Right lobe of liver (tissue), 6 donors: ENCODE data around the gene TMTC1. TPM values are rescaled to one million over a fixed set of nuclear protein-coding genes. Genes with fewer than 3 reads are reported as not detected.

Source experiments
- ATAC-seq, 4 donors: fragments of 200-7000 bp; cut with Tn5 transposase; one replicate each; pipeline ENCODE4 v1.9.1; 2020; ENCODE audit warnings: mild to moderate bottlenecking in 4 of 4, moderate library complexity in 4 of 4
- DNase-seq, 3 donors: peaks; one replicate each; pipeline ENCODE4 v3.0.0-alpha.2; 2020
- H3K27ac ChIP-seq, 3 donors: fragments of 200-600 bp; one replicate each; pipeline ENCODE4 v1.8.0; 2022
- H3K27me3 ChIP-seq, 2 donors: fragments of 200-600 bp; one replicate each; pipeline ENCODE4 v1.8.0; 2022
- H3K36me3 ChIP-seq, 4 donors: fragments of 200-600 bp; sonication (generic) in 1 of 4; one replicate each; pipeline versions ENCODE4 v1.5.1 to v1.8.0; 2017 to 2022; ENCODE audit warnings: control low read depth in 1 of 4
- H3K4me1 ChIP-seq, 4 donors: fragments of 200-600 bp; sonication (generic) in 1 of 4; one replicate each; pipeline versions ENCODE4 v1.5.1 to v1.8.0; 2017 to 2022; ENCODE audit warnings: control low read depth in 1 of 4
- H3K4me3 ChIP-seq, 3 donors: fragments of 200-600 bp; one replicate each; pipeline ENCODE4 v1.8.0; 2022
- H3K9me3 ChIP-seq, 4 donors: fragments of 200-600 bp; sonication (generic) in 1 of 4; one replicate each; pipeline versions ENCODE4 v1.5.1 to v1.8.0; 2017 to 2022; ENCODE audit warnings: control low read depth in 1 of 4
- CTCF ChIP-seq, 4 donors: fragments of 200-600 bp in 3 of 4; fragments of 450-650 bp in 1 of 4; IDR thresholded peaks; one replicate each; pipeline versions ENCODE4 v1.5.1 to v1.8.0; 2016 to 2022; ENCODE audit warnings: antibody characterized with exemption in 4 of 4, mild to moderate bottlenecking in 2 of 4
- POLR2A ChIP-seq: fragments of 450-650 bp; IDR thresholded peaks from one replicate; pipeline ENCODE4 v1.6.1; 2017; ENCODE audit warnings: antibody characterized with exemption, mild to moderate bottlenecking
- WGBS: methylation state at CpG from one replicate; pipeline ENCODE4 v1.1.6; 2018; ENCODE audit warnings: low coverage, low lambda C conversion rate; ENCODE audit not compliant: insufficient coverage; ENCODE audit errors: missing lambda C conversion rate; 5-methylcytosine and 5-hydroxymethylcytosine counted together
- intact Hi-C, 2 donors: fragments of 100-400 bp; cut with DNase I; formaldehyde crosslinking; loops; one replicate each; pipeline versions ENCODE4 v1.11.2 to v1.14.1; 2022
- total RNA-seq, 6 experiments: library from RNA; depleted of rRNA in 2 of 6; stranded (reverse); fragments of >200 nt in 2 of 6; fragmentation: NEBNext Ultra II Directional in 3 of 6; extraction: Animal tissue kit (Norgen Biotek cat#: 25700) in 3 of 6; gene quantifications; one replicate each; pipeline versions ENCODE4 v1.1.0 to v1.2.4, GENCODE V29; 2016 to 2023
- donor health status: DM: no; HTN: yes; CAD: no.
- donor health status: DM: no; HTN: no; CAD: no.
- donor health status: DM: no; HTN: no; CAD: no.
- donor health status: DM: no; HTN: yes; CAD: no.
- donor health status: DM: no; HTN: yes; CAD: no.

The TMTC1 gene
- total RNA-seq, 6 experiments from 2014 or later = 3.0 to 4.2 (median 3.5) TPM

- no peak for ATAC-seq
- H3K36me3 ChIP-seq = no peaks in the 10 kb centered on the region
- H3K4me1 ChIP-seq = no peaks in the 10 kb centered on the region
- TF ChIP-seq CTCF (IDR thresholded peaks at IDR 0.05) = no peak
- TF ChIP-seq POLR2A = no peak
- H3K9me3 ChIP-seq = no peaks in the 10 kb centered on the region
- no peak overlapping the region for H3K27ac ChIP-seq
- WGBS = 79% methylated on average over 5 of the region's 5 CpGs
- no peak for DNase-seq
- intact Hi-C loops = no loop called here
- H3K4me3 ChIP-seq = no peak overlapping the region
- H3K27me3 ChIP-seq = no peaks in the 10 kb centered on the region
These were observed 53.3 kb downstream of the TMTC1 start for GRCh38 chr12:29730481-29730880.

DNA sequence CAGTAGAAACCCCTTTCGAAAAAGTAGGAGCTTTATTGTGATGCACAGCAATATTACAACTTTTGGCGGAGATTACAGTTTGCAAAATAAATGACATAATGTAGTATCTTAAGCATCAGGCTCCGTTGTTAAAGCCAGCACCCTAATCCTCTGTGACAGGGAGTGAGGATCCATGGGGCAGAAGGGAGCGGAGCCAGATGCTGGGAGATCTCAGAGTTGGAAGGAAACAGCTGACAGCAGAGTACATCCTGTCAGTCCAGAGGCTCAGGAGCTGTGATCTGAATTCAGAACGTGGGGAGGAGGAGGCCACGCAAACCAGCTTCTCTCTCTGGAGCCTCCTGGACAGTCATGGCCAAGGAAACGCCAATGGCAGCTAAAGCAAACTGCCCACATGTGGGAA is 55.7 kb downstream of the TMTC1 start:
- ATAC-seq (no peak), DNase-seq (no peak)
- Histone ChIP-seq H3K4me3 (no peak overlapping the region), H3K9me3 (no peaks in the 10 kb centered on the region), H3K36me3 (no peaks in the 10 kb centered on the region), H3K4me1 (no peaks in the 10 kb centered on the region), H3K27me3 (no peaks in the 10 kb centered on the region), H3K27ac (no peak overlapping the region)
- TF ChIP-seq CTCF (IDR thresholded peaks at IDR 0.05) (no peak), POLR2A (no peak)
- intact Hi-C loops = no loop called here
- WGBS = 77% methylated on average over 4 of the region's 7 CpGs

DNA sequence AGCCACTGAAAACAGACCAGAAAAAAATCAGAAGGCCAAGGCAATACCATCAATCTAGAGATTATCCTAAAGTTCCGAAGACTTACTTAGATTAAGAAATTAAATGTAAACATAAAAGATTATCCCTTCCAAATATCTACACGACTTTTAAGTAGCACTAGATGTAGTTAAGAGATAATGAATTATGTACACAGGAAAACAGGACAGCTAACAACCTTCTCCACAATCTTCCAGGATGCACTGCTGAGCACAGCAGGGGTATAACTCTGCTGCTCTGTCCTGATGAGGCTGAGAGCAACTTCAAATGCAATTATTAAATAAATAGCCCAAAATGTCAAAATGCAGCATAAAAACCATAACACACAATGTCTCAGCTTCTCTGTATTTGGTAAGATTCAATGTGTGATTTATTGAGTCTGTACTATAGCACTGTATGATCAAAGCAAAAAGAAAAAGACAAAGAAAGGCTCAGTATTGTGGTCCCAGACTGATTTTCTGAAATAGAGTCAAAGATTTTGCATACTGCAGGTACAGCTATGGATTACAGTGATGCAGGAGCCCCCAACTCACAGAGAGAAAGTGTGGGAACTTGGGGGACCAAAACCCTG is 56.9 kb downstream of the TMTC1 start:
- Histone ChIP-seq H3K9me3 (no peaks in the 10 kb centered on the region), H3K4me1 (no peaks in the 10 kb centered on the region), H3K4me3 (no peak overlapping the region), H3K27me3 (no peaks in the 10 kb centered on the region), H3K36me3 (no peaks in the 10 kb centered on the region), H3K27ac (no peak overlapping the region)
- 65% methylated on average over 2 of the region's 2 CpGs for WGBS
- DNase-seq (no peak), ATAC-seq (no peak)
- intact Hi-C loops = no loop called here
- no peak for TF ChIP-seq CTCF (IDR thresholded peaks at IDR 0.05)
- TF ChIP-seq POLR2A = no peak

DNA sequence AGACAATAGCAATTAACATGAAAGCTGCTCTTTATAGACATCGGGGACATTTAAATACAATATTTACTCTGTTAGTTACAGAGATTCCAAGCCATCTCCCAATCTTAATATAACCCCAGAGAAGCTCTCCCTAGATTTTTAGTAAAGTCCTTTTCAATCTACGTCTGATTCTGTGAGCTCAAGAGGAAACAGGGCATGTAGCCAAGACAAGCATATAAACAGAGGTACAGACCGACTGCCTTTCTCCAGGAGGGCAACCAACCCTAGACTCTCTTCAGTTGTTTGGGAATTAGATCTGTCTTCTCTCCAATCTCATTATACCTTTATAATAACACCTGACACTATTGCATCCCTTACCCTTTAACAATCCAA is 57.4 kb downstream of the TMTC1 start:
- Histone ChIP-seq H3K27ac (no peak overlapping the region), H3K27me3 (no peaks in the 10 kb centered on the region), H3K9me3 (no peaks in the 10 kb centered on the region), H3K4me1 (no peaks in the 10 kb centered on the region), H3K36me3 (no peaks in the 10 kb centered on the region), H3K4me3 (no peak overlapping the region)
- no peak for DNase-seq
- TF ChIP-seq POLR2A (no peak), CTCF (IDR thresholded peaks at IDR 0.05) (no peak)
- 60% methylated on average over 3 of the region's 3 CpGs for WGBS
- intact Hi-C loops = no loop called here
- no peak for ATAC-seq
